ENCODE results near the gene RNF17. TPM values are rescaled to one million over a fixed set of nuclear protein-coding genes. Genes with fewer than 3 reads are reported as not detected.
A peak's percentile ranks its signal among the peaks of the same experiment; 100 is the strongest.

The RNF17 gene
- total and polyA plus RNA-seq, 10 of the 15 experiments (the other 5 are each of a cell fraction or from before 2014, with no cell fraction given): not detected

DNA sequence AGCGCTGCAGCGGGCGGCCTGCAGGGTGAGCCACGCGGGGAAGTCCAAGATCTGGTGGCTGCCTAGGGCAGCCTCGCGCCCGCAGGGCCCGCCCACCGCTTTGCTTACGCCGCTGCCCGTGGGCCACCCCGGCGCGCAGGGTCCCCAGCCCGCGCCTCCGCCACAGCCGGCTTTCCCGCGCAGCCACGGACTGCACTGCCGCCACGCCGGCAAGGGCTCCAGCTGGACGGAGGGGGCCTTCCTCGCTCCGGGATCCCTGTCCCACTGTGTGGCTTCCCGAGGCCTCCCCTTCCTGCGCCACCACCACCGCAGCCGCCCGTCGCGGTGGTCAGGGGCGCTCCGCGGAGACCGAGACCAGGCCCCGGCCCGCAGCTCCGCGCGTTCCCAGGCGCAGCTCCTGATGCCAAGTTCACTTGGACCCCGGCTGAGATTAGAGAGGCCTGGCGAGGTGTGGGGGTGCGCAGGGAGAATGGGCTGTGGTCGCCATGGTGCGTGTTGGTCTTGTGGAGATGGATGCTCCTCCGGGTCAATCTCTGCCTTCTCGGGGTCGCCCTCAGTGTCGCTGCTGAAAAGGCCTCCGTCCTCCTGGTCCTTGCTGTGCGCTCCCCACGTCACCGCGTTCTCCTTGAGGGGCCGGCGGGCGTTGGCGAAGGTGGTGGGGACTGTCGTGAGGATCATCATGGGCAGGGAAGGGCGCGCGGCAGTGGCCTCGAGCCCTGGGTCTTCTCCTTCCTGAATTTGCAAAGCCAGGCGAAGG, 17.9 kb upstream of the RNF17 start:
- no peaks in the 10 kb centered on the region for H3K79me2 ChIP-seq (ENCODE audit: control insufficient read depth, insufficient read depth, low read length)
- TF ChIP-seq, protein P1, sequence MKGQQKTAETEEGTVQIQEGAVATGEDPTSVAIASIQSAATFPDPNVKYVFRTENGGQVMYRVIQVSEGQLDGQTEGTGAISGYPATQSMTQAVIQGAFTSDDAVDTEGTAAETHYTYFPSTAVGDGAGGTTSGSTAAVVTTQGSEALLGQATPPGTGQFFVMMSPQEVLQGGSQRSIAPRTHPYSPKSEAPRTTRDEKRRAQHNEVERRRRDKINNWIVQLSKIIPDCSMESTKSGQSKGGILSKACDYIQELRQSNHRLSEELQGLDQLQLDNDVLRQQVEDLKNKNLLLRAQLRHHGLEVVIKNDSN (IDR thresholded peaks at IDR 0.05; ENCODE audit: borderline replicate concordance, extremely low read length, insufficient read depth, low read depth, low read length): no peak
- TF ChIP-seq, protein P2, sequence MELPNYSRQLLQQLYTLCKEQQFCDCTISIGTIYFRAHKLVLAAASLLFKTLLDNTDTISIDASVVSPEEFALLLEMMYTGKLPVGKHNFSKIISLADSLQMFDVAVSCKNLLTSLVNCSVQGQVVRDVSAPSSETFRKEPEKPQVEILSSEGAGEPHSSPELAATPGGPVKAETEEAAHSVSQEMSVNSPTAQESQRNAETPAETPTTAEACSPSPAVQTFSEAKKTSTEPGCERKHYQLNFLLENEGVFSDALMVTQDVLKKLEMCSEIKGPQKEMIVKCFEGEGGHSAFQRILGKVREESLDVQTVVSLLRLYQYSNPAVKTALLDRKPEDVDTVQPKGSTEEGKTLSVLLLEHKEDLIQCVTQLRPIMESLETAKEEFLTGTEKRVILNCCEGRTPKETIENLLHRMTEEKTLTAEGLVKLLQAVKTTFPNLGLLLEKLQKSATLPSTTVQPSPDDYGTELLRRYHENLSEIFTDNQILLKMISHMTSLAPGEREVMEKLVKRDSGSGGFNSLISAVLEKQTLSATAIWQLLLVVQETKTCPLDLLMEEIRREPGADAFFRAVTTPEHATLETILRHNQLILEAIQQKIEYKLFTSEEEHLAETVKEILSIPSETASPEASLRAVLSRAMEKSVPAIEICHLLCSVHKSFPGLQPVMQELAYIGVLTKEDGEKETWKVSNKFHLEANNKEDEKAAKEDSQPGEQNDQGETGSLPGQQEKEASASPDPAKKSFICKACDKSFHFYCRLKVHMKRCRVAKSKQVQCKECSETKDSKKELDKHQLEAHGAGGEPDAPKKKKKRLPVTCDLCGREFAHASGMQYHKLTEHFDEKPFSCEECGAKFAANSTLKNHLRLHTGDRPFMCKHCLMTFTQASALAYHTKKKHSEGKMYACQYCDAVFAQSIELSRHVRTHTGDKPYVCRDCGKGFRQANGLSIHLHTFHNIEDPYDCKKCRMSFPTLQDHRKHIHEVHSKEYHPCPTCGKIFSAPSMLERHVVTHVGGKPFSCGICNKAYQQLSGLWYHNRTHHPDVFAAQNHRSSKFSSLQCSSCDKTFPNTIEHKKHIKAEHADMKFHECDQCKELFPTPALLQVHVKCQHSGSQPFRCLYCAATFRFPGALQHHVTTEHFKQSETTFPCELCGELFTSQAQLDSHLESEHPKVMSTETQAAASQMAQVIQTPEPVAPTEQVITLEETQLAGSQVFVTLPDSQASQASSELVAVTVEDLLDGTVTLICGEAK (IDR thresholded peaks at IDR 0.05; ENCODE audit: borderline replicate concordance): no peak
- no peak for TF ChIP-seq NR2C1 (IDR thresholded peaks at IDR 0.05)
- TF ChIP-seq NFYA (IDR thresholded peaks at IDR 0.05; ENCODE audit: borderline replicate concordance, low read depth, low read length): no peak
- TF ChIP-seq, protein P3, sequence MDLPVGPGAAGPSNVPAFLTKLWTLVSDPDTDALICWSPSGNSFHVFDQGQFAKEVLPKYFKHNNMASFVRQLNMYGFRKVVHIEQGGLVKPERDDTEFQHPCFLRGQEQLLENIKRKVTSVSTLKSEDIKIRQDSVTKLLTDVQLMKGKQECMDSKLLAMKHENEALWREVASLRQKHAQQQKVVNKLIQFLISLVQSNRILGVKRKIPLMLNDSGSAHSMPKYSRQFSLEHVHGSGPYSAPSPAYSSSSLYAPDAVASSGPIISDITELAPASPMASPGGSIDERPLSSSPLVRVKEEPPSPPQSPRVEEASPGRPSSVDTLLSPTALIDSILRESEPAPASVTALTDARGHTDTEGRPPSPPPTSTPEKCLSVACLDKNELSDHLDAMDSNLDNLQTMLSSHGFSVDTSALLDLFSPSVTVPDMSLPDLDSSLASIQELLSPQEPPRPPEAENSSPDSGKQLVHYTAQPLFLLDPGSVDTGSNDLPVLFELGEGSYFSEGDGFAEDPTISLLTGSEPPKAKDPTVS (IDR thresholded peaks at IDR 0.05; ENCODE audit: low read depth, low read length): no peak
- TF ChIP-seq SRF (IDR thresholded peaks at IDR 0.05; ENCODE audit: low read depth in 2 of 2, low read length in 2 of 2): no peak
- no peak for TF ChIP-seq NFIC (IDR thresholded peaks at IDR 0.05; ENCODE audit: low read depth, low read length)
- TF ChIP-seq STAT3 (IDR thresholded peaks at IDR 0.05; ENCODE audit: low read depth, low read length): no peak
- TF ChIP-seq TCF7 (IDR thresholded peaks at IDR 0.05; ENCODE audit: borderline replicate concordance): no peak
- TF ChIP-seq MXI1 (IDR thresholded peaks at IDR 0.05; ENCODE audit: low read depth, low read length): no peak
- no peak for TF ChIP-seq ZNF217 (IDR thresholded peaks at IDR 0.05)
- TF ChIP-seq RFX5 (IDR thresholded peaks at IDR 0.05; ENCODE audit: low read depth, low read length): no peak
- no peak for TF ChIP-seq FOXM1 (IDR thresholded peaks at IDR 0.05; ENCODE audit: low read depth, low read length)
- no peak for TF ChIP-seq ASH2L (IDR thresholded peaks at IDR 0.05; ENCODE audit: borderline replicate concordance, low read depth)
- intact Hi-C loops (cut with micrococcal nuclease; ENCODE audit: unreplicated experiment) (loop anchor here (10.0 kb wide), 1 partner anchor 249 kb away; no protein-coding TSS in a partner anchor), in situ Hi-C loops (cut with MboI) (no loop called here)
- ChIA-PET SMC1A (ENCODE audit: uncharacterized antibody, unreplicated experiment) (no interaction called here), CTCF (no interaction called here), POLR2A (no interaction called here), RAD21 (ENCODE audit: unreplicated experiment) (no interaction called here)
- ATAC-seq: peak; percentile 59
- H3K36me3 ChIP-seq (ENCODE audit: control insufficient read depth in 2 of 2, insufficient read depth in 2 of 2, low read length in 1 of 2): no peaks in the 10 kb centered on the region
- no peak for FAIRE-seq
- H2AFZ ChIP-seq (ENCODE audit: control insufficient read depth, low read depth, low read length): no peak overlapping the region
- H3K27me3 ChIP-seq (replicated peaks in 1 of 2; ENCODE audit: control insufficient read depth in 2 of 2, insufficient read depth in 2 of 2, low read length in 1 of 2): peaks cover 10 to 24% of the 10 kb centered on the region in 2 experiments
- H4K20me1 ChIP-seq (ENCODE audit: control insufficient read depth, insufficient read depth): no peaks in the 10 kb centered on the region
- no peak for DNase-seq (ENCODE audit: low read depth, low spot score)
- no peaks in the 10 kb centered on the region for H3K4me1 ChIP-seq (ENCODE audit: control insufficient read depth, insufficient read depth, low read length)
- H3K4me2 ChIP-seq (ENCODE audit: control insufficient read depth, insufficient read depth): no peak overlapping the region; the same call in 1 of the 2 replicates
- no peaks in the 10 kb centered on the region for H3K9me3 ChIP-seq (replicated peaks; ENCODE audit: control insufficient read depth, insufficient read depth, low read length)
- 33% methylated on average over 69 of the region's 70 CpGs for WGBS (ENCODE audit: insufficient coverage, insufficient replicate concordance, low lambda C conversion rate, missing lambda C conversion rate)
- no peak overlapping the region for H3K27ac ChIP-seq (ENCODE audit: control insufficient read depth, insufficient read depth)
- H3K9ac ChIP-seq (ENCODE audit: control insufficient read depth, insufficient read depth, low read length): no peak overlapping the region
- H3K4me3 ChIP-seq: no peak overlapping the region
- BruUV-seq (replicated peaks): no TSS peak

Data from GM12878 (cell line).